Ishikawa (cell line): Measurements from ENCODE around the gene TRPC4AP.

ENCODE experiments used
- CEBPB ChIP-seq: IDR thresholded peaks from 2 replicates; pipeline ENCODE4 v1.6.1; 2012
- CREB1 ChIP-seq: IDR thresholded peaks from 2 replicates; pipeline ENCODE4 v1.6.1; 2012; ENCODE audit warnings: low read depth
- EGR1 ChIP-seq: IDR thresholded peaks from 2 replicates; pipeline ENCODE4 v1.6.1; 2012
- EP300 ChIP-seq: IDR thresholded peaks from 2 replicates; pipeline ENCODE4 v1.6.1; 2012; ENCODE audit warnings: borderline replicate concordance
- FOXM1 ChIP-seq: IDR thresholded peaks from 2 replicates; pipeline ENCODE4 v1.6.1; 2012; ENCODE audit warnings: low read depth, borderline replicate concordance
- MAX ChIP-seq: IDR thresholded peaks from 2 replicates; pipeline ENCODE4 v1.6.1; 2012
- NFIC ChIP-seq: IDR thresholded peaks from 2 replicates; pipeline ENCODE4 v1.6.1; 2012
- RAD21 ChIP-seq: IDR thresholded peaks from 2 replicates; pipeline ENCODE4 v1.6.1; 2012; ENCODE audit warnings: low read depth
- REST ChIP-seq: IDR thresholded peaks from 2 replicates; pipeline ENCODE4 v1.6.1; 2012; ENCODE audit warnings: low read depth, mild to moderate bottlenecking
- TAF1 ChIP-seq: IDR thresholded peaks from 2 replicates; pipeline ENCODE4 v1.6.1; 2012; ENCODE audit warnings: low read depth, mild to moderate bottlenecking
- TCF12 ChIP-seq: IDR thresholded peaks from 2 replicates; pipeline ENCODE4 v1.6.1; 2012; ENCODE audit warnings: low read depth
- TEAD4 ChIP-seq: IDR thresholded peaks from 2 replicates; pipeline ENCODE4 v1.6.1; 2012
- USF1 ChIP-seq: IDR thresholded peaks from 2 replicates; pipeline ENCODE4 v1.6.1; 2012
- YY1 ChIP-seq: IDR thresholded peaks from 2 replicates; pipeline ENCODE4 v1.6.1; 2012; ENCODE audit warnings: low read depth
- ZBTB7A ChIP-seq: IDR thresholded peaks from 2 replicates; pipeline ENCODE4 v1.6.1; 2012; ENCODE audit warnings: low read depth

TRPC4AP gene

GRCh38 chr20:35000311-35000921, 92.2 kb downstream of the TRPC4AP start:
- no peak for TF ChIP-seq FOXM1
- TF ChIP-seq TAF1 = no peak
- no peak for TF ChIP-seq USF1
- no peak for TF ChIP-seq EGR1
- TF ChIP-seq CREB1 = no peak
- no peak for TF ChIP-seq ZBTB7A
- TF ChIP-seq TCF12 = no peak
- no peak for TF ChIP-seq YY1
- no peak for TF ChIP-seq NFIC
- TF ChIP-seq TEAD4 = no peak
- TF ChIP-seq EP300 = no peak
- no peak for TF ChIP-seq REST

- TF ChIP-seq ZBTB7A (no peak), NFIC (no peak), EGR1 (no peak), YY1 (no peak), REST (no peak), EP300 (no peak), TAF1 (no peak), CEBPB (no peak), TCF12 (no peak), CREB1 (no peak), FOXM1 (no peak), RAD21 (no peak), TEAD4 (no peak), MAX (no peak), USF1 (no peak)
These were observed 92.8 kb downstream of the TRPC4AP start for GRCh38 chr20:34999782-35000181.

GRCh38 chr20:34999021-34999451, 93.6 kb downstream of the TRPC4AP start:
- no peak for TF ChIP-seq CEBPB
- TF ChIP-seq TAF1 = no peak
- no peak for TF ChIP-seq RAD21
- no peak for TF ChIP-seq EP300
- TF ChIP-seq ZBTB7A = no peak
- TF ChIP-seq TCF12 = no peak
- TF ChIP-seq REST = no peak
- no peak for TF ChIP-seq CREB1
- no peak for TF ChIP-seq FOXM1

GRCh38 chr20:34998331-34998950, 94.2 kb downstream of the TRPC4AP start:
- no peak for TF ChIP-seq TCF12
- no peak for TF ChIP-seq NFIC
- TF ChIP-seq RAD21 = 0 out of 2 replicates have a peak, but pooled peaks have one; percentile 7
- no peak for TF ChIP-seq TEAD4
- TF ChIP-seq YY1 = no peak
- TF ChIP-seq TAF1 = no peak
- TF ChIP-seq EP300 = no peak
- no peak for TF ChIP-seq CREB1
